GM23338 (cell line): ENCODE measurements around the gene NAMPT. TPM values are rescaled to one million over a fixed set of nuclear protein-coding genes. Genes with fewer than 3 reads are reported as not detected.

ENCODE experiments used
- ATAC-seq: fragments of 200-7000 bp; cut with Tn5 transposase; 3 replicates; pipeline ENCODE4 v1.9.1; 2020
- DNase-seq: peaks from one replicate; pipeline ENCODE4 v3.0.0-alpha.2; 2015; ENCODE audit warnings: low spot score
- H2AFZ ChIP-seq: fragments of 200-600 bp; sonication (generic); 2 replicates; pipeline ENCODE4 v1.8.0; 2016; ENCODE audit warnings: antibody characterized with exemption, mild to moderate bottlenecking, moderate library complexity
- H3F3A ChIP-seq: fragments of 200-600 bp; sonication (generic); replicated peaks from 2 replicates; pipeline ENCODE4 v1.8.0; 2017; ENCODE audit warnings: antibody characterized with exemption, mixed run types, low read depth
- H3K27ac ChIP-seq: fragments of 200-600 bp; sonication (generic); 2 replicates; pipeline ENCODE4 v1.6.1; 2016; ENCODE audit warnings: low read depth
- H3K27me3 ChIP-seq: fragments of 200-600 bp; sonication (generic); 2 replicates; pipeline ENCODE4 v1.8.0; 2016; ENCODE audit warnings: mild to moderate bottlenecking, mixed run types, moderate library complexity; ENCODE audit not compliant: insufficient read depth
- H3K36me3 ChIP-seq: fragments of 200-600 bp; sonication (generic); 2 replicates; pipeline ENCODE4 v1.8.0; 2016; ENCODE audit warnings: mild to moderate bottlenecking; ENCODE audit not compliant: insufficient read depth
- H3K4me1 ChIP-seq: fragments of 200-600 bp; sonication (generic); 2 replicates; pipeline ENCODE4 v1.8.0; 2016; ENCODE audit warnings: mild to moderate bottlenecking, moderate library complexity; ENCODE audit not compliant: insufficient read depth
- H3K4me2 ChIP-seq: fragments of 200-600 bp; sonication (generic); 2 replicates; pipeline ENCODE4 v1.7.1; 2017; ENCODE audit warnings: mixed run types
- H3K4me3 ChIP-seq: fragments of 200-600 bp; sonication (generic); 2 replicates; pipeline ENCODE4 v1.6.1; 2016; ENCODE audit warnings: mixed run types
- H3K79me2 ChIP-seq: fragments of 200-600 bp; sonication (generic); replicated peaks from 2 replicates; pipeline ENCODE4 v1.8.0; 2017; ENCODE audit warnings: mild to moderate bottlenecking; ENCODE audit not compliant: insufficient read depth
- H3K9me2 ChIP-seq: fragments of 200-600 bp; sonication (generic); 2 replicates; pipeline ENCODE4 v1.8.0; 2017; ENCODE audit not compliant: insufficient read depth
- H4K20me1 ChIP-seq: fragments of 200-600 bp; sonication (generic); replicated peaks from 2 replicates; pipeline ENCODE4 v1.8.0; 2017; ENCODE audit warnings: mild to moderate bottlenecking; ENCODE audit not compliant: insufficient read depth
- H3K27ac Mint-ChIP-seq: 2 replicates; pipeline ENCODE4 v1.8.0; 2020; ENCODE audit warnings: inconsistent platforms, mild to moderate bottlenecking, moderate library complexity, mixed read lengths
- H3K27me3 Mint-ChIP-seq: 3 replicates; pipeline ENCODE4 v1.8.0; 2022; ENCODE audit warnings: low read depth, mild to moderate bottlenecking, moderate library complexity, mixed read lengths, inconsistent platforms; ENCODE audit not compliant: insufficient read depth, poor library complexity
- H3K36me3 Mint-ChIP-seq: 3 replicates; pipeline ENCODE4 v1.8.0; 2021; ENCODE audit warnings: low read depth, mild to moderate bottlenecking, inconsistent platforms, moderate library complexity, mixed read lengths
- H3K4me1 Mint-ChIP-seq: 3 replicates; pipeline ENCODE4 v1.8.0; 2020; ENCODE audit warnings: mild to moderate bottlenecking, inconsistent platforms, mixed read lengths
- H3K4me3 Mint-ChIP-seq: 3 replicates; pipeline ENCODE4 v1.8.0; 2021; ENCODE audit warnings: moderate library complexity, mild to moderate bottlenecking, inconsistent platforms, mixed read lengths
- H3K9me3 Mint-ChIP-seq: 3 replicates; pipeline ENCODE4 v1.8.0; 2020; ENCODE audit warnings: moderate library complexity, mild to moderate bottlenecking, inconsistent platforms, mixed read lengths
- CREB1 ChIP-seq: fragments of 250-450 bp; sonication (Bioruptor Pico); IDR thresholded peaks from 2 replicates; pipeline ENCODE4 v1.5.0; 2020; ENCODE audit warnings: low read depth, mild to moderate bottlenecking, moderate library complexity
- EZH2 ChIP-seq: fragments of 200-600 bp; sonication (generic); IDR thresholded peaks from one replicate; pipeline ENCODE4 v1.8.0; 2017; ENCODE audit warnings: antibody characterized with exemption, mild to moderate bottlenecking, low read depth; ENCODE audit not compliant: unreplicated experiment
- EZH2phosphoT487 ChIP-seq: fragments of 200-600 bp; sonication (generic); IDR thresholded peaks from one replicate; pipeline ENCODE4 v1.8.1; 2018; ENCODE audit warnings: antibody characterized with exemption; ENCODE audit not compliant: unreplicated experiment
- JUNB ChIP-seq: IDR thresholded peaks from one replicate; pipeline ENCODE4 v1.6.1; 2016; ENCODE audit warnings: antibody characterized with exemption; ENCODE audit not compliant: unreplicated experiment
- NANOG ChIP-seq: IDR thresholded peaks from 2 replicates; pipeline ENCODE4 v1.6.1; 2016; ENCODE audit warnings: antibody characterized with exemption, borderline replicate concordance
- POLR2AphosphoS5 ChIP-seq: IDR thresholded peaks from 2 replicates; pipeline ENCODE4 v1.6.1; 2016; ENCODE audit warnings: antibody characterized with exemption, low read depth
- STAT1 ChIP-seq: IDR thresholded peaks from one replicate; pipeline ENCODE4 v1.6.1; 2016; ENCODE audit warnings: antibody characterized with exemption; ENCODE audit not compliant: unreplicated experiment
- ZNF114 ChIP-seq: fragments of 250-450 bp; sonication (Bioruptor Pico); IDR thresholded peaks from 2 replicates; pipeline ENCODE4 v1.5.0; 2020; ENCODE audit warnings: mild to moderate bottlenecking, moderate library complexity
- ZNF331 ChIP-seq: fragments of 250-450 bp; sonication (Bioruptor Pico); IDR thresholded peaks from 2 replicates; pipeline ENCODE4 v1.5.0; 2020; ENCODE audit warnings: low read depth, mild to moderate bottlenecking, moderate library complexity
- ZNF462 ChIP-seq: fragments of 250-450 bp; sonication (Bioruptor Pico); IDR thresholded peaks from 2 replicates; pipeline ENCODE4 v1.5.0; 2020; ENCODE audit warnings: mild to moderate bottlenecking, moderate library complexity
- polyA plus RNA-seq: library from polyadenylated mRNA; unstranded; fragments of >200 nt; fragmentation: Nextera tagmentation; extraction: Ambion mirVana; gene quantifications from 2 replicates; pipeline ENCODE4 v1.2.1, GENCODE V29; 2016
- total RNA-seq: library from RNA; depleted of rRNA; stranded (reverse); fragments of >200 nt; shearing (Covaris generic); gene quantifications from 2 replicates; pipeline ENCODE4 v1.2.3, GENCODE V29; 2014
- TF ChIP-seq, protein P1 (sequence below), 2 experiments: fragments of 200-600 bp in 1 of 2; sonication (generic) in 1 of 2; conservative IDR thresholded peaks; 2 replicates each; pipeline versions ENCODE4 v1.5.1 to v1.6.1; 2016 to 2017; ENCODE audit warnings: antibody characterized with exemption in 2 of 2, low read depth in 2 of 2, mild to moderate bottlenecking in 2 of 2, moderate library complexity in 1 of 2
- TF ChIP-seq, protein P2 (sequence below): IDR thresholded peaks from 2 replicates; pipeline ENCODE4 v1.6.1; 2016; ENCODE audit warnings: antibody characterized with exemption
- TF ChIP-seq, protein P3 (sequence below): IDR thresholded peaks from one replicate; pipeline ENCODE4 v1.6.1; 2018; ENCODE audit warnings: antibody characterized with exemption; ENCODE audit not compliant: unreplicated experiment

The NAMPT gene
- total and polyA plus RNA-seq, 2 experiments from 2014 or later, result 37.9 to 73.9 TPM

DNA sequence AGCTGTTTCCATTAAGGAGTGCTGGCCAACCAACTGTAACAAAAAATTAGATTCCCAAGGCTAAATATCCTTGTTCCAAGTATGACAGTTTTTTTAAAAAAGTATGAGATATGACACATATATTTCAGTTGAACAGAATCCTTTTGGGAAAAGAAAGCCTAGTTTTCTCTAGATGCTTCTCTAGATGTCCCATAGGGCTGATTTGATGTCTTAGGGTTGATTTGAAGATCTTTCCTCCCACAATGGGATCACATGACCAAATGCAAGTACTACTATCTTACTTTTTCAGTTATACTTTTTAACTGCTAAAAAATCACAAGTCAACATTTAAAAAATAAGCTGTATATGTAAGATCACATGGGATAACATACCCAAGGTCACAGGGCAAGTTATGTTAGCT, 3.7 kb downstream of the NAMPT start:
- Mint-ChIP-seq H3K4me1 (peaks cover 27% of the 10 kb centered on the region), H3K27me3 (peaks cover 5% of the 10 kb centered on the region), H3K9me3 (no peaks in the 10 kb centered on the region), H3K36me3 (peaks cover 4% of the 10 kb centered on the region; the same call in 2 of the 3 replicates), H3K27ac (no peak overlapping the region), H3K4me3 (no peak overlapping the region)
- Histone ChIP-seq H3K79me2 (peaks cover 79% of the 10 kb centered on the region), H3K36me3 (0 out of 2 replicates have a peak, but pooled peaks cover 4% of the 10 kb centered on the region), H4K20me1 (peaks cover 46% of the 10 kb centered on the region), H3K9me2 (no peaks in the 10 kb centered on the region), H2AFZ (no peak overlapping the region), H3K4me3 (no peak overlapping the region), H3F3A (peaks cover 4% of the 10 kb centered on the region), H3K4me2 (no peak overlapping the region; the same call in 1 of the 2 replicates), H3K27ac (no peak overlapping the region), H3K4me1 (peaks cover 31% of the 10 kb centered on the region), H3K27me3 (no peaks in the 10 kb centered on the region)
- DNase-seq (no peak), ATAC-seq (no peak)
- TF ChIP-seq EZH2phosphoT487 (no peak), ZNF114 (CRISPR knock-in tag) (no peak), ZNF331 (no peak), NANOG (no peak), POLR2AphosphoS5 (no peak), CREB1 (CRISPR knock-in tag) (no peak), STAT1 (no peak), ZNF462 (no peak), EZH2 (no peak), JUNB (no peak)
- TF ChIP-seq, protein P1, sequence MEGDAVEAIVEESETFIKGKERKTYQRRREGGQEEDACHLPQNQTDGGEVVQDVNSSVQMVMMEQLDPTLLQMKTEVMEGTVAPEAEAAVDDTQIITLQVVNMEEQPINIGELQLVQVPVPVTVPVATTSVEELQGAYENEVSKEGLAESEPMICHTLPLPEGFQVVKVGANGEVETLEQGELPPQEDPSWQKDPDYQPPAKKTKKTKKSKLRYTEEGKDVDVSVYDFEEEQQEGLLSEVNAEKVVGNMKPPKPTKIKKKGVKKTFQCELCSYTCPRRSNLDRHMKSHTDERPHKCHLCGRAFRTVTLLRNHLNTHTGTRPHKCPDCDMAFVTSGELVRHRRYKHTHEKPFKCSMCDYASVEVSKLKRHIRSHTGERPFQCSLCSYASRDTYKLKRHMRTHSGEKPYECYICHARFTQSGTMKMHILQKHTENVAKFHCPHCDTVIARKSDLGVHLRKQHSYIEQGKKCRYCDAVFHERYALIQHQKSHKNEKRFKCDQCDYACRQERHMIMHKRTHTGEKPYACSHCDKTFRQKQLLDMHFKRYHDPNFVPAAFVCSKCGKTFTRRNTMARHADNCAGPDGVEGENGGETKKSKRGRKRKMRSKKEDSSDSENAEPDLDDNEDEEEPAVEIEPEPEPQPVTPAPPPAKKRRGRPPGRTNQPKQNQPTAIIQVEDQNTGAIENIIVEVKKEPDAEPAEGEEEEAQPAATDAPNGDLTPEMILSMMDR (conservative IDR thresholded peaks at IDR 0.05; ENCODE audit: low read depth in 2 of 2), result no peak
- TF ChIP-seq, protein P2, sequence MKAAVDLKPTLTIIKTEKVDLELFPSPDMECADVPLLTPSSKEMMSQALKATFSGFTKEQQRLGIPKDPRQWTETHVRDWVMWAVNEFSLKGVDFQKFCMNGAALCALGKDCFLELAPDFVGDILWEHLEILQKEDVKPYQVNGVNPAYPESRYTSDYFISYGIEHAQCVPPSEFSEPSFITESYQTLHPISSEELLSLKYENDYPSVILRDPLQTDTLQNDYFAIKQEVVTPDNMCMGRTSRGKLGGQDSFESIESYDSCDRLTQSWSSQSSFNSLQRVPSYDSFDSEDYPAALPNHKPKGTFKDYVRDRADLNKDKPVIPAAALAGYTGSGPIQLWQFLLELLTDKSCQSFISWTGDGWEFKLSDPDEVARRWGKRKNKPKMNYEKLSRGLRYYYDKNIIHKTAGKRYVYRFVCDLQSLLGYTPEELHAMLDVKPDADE, result no peak
- TF ChIP-seq, protein P3, sequence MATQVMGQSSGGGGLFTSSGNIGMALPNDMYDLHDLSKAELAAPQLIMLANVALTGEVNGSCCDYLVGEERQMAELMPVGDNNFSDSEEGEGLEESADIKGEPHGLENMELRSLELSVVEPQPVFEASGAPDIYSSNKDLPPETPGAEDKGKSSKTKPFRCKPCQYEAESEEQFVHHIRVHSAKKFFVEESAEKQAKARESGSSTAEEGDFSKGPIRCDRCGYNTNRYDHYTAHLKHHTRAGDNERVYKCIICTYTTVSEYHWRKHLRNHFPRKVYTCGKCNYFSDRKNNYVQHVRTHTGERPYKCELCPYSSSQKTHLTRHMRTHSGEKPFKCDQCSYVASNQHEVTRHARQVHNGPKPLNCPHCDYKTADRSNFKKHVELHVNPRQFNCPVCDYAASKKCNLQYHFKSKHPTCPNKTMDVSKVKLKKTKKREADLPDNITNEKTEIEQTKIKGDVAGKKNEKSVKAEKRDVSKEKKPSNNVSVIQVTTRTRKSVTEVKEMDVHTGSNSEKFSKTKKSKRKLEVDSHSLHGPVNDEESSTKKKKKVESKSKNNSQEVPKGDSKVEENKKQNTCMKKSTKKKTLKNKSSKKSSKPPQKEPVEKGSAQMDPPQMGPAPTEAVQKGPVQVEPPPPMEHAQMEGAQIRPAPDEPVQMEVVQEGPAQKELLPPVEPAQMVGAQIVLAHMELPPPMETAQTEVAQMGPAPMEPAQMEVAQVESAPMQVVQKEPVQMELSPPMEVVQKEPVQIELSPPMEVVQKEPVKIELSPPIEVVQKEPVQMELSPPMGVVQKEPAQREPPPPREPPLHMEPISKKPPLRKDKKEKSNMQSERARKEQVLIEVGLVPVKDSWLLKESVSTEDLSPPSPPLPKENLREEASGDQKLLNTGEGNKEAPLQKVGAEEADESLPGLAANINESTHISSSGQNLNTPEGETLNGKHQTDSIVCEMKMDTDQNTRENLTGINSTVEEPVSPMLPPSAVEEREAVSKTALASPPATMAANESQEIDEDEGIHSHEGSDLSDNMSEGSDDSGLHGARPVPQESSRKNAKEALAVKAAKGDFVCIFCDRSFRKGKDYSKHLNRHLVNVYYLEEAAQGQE, result no peak
